ENCODE data around the gene TXNDC5.

Gene TXNDC5

GRCh38 chr6:7848229-7848628 is 62.4 kb downstream of the TXNDC5 start:
- no peak for DNase-seq

- no peak for DNase-seq
Measured at GRCh38 chr6:7846966-7847818, 63.4 kb downstream of the TXNDC5 start.

- DNase-seq = no peak
Measured at GRCh38 chr6:7841781-7842468, 68.7 kb downstream of the TXNDC5 start.

GRCh38 chr6:7836371-7837026 is 74.1 kb downstream of the TXNDC5 start:
- no peak for DNase-seq

GRCh38 chr6:7833751-7834070 is 76.9 kb downstream of the TXNDC5 start:
- no peak for DNase-seq

GRCh38 chr6:7832904-7833750 is 77.5 kb downstream of the TXNDC5 start:
- DNase-seq = no peak

Measured in inflammatory macrophage (primary cell).